Large intestine (tissue), 3 donors: Measurements from ENCODE around the gene RPS6KL1. TPM values are rescaled to one million over a fixed set of nuclear protein-coding genes. Genes with fewer than 3 reads are reported as not detected.

Experiments used
- DNase-seq, 2 donors: peaks; one replicate each; pipeline versions ENCODE4 v3.0.0 to v3.0.0-alpha.2; 2013
- H3K27ac ChIP-seq: one replicate; pipeline ENCODE4 v1.5.1; 2013; ENCODE audit warnings: low read length
- H3K27me3 ChIP-seq: 2 replicates; pipeline ENCODE4 v1.6.1; 2013; ENCODE audit warnings: low read length; ENCODE audit not compliant: control insufficient read depth, insufficient read depth
- H3K36me3 ChIP-seq: 2 replicates; pipeline ENCODE4 v1.6.1; 2013; ENCODE audit warnings: low read length; ENCODE audit not compliant: control insufficient read depth, insufficient read depth
- H3K4me1 ChIP-seq: one replicate; pipeline ENCODE4 v1.6.1; 2013; ENCODE audit warnings: low read length; ENCODE audit not compliant: control insufficient read depth, insufficient read depth
- H3K4me3 ChIP-seq: one replicate; pipeline ENCODE4 v1.5.1; 2013; ENCODE audit warnings: low read length
- H3K9me3 ChIP-seq: one replicate; pipeline ENCODE4 v1.6.1; 2013; ENCODE audit warnings: mild to moderate bottlenecking, low read depth, low read length, moderate library complexity; ENCODE audit not compliant: control insufficient read depth
- WGBS: methylation state at CpG from one replicate; pipeline ENCODE4 v1.1.5; 2013; ENCODE audit warnings: low lambda C conversion rate; ENCODE audit not compliant: insufficient coverage; 5-methylcytosine and 5-hydroxymethylcytosine counted together
- polyA plus RNA-seq: library from polyadenylated mRNA; unstranded; fragments of 120-200 nt; gene quantifications from one replicate; pipeline ENCODE4 v1.2.1, GENCODE V29; 2013

The RPS6KL1 gene
- polyA plus RNA-seq, 1 donor, result 5.4 TPM

GRCh38 chr14:74912801-74913200 is 10.3 kb downstream of the RPS6KL1 start:
- Histone ChIP-seq H3K4me1 (peaks cover 6% of the 10 kb centered on the region), H3K9me3 (no peaks in the 10 kb centered on the region), H3K36me3 (no peaks in the 10 kb centered on the region), H3K27me3 (no peaks in the 10 kb centered on the region), H3K4me3 (no peak overlapping the region), H3K27ac (no peak overlapping the region)
- no peak for DNase-seq
- WGBS, result no CpG with 5 or more reads among the region's 10 CpGs

GRCh38 chr14:74912111-74912510 is 10.9 kb downstream of the RPS6KL1 start:
- H3K36me3 ChIP-seq, result no peaks in the 10 kb centered on the region
- no peak overlapping the region for H3K27ac ChIP-seq
- H3K4me1 ChIP-seq, result peaks cover 6% of the 10 kb centered on the region
- H3K27me3 ChIP-seq, result no peaks in the 10 kb centered on the region
- no peaks in the 10 kb centered on the region for H3K9me3 ChIP-seq
- H3K4me3 ChIP-seq, result no peak overlapping the region
- DNase-seq, result no peak
- no CpG with 5 or more reads among the region's 6 CpGs for WGBS

- DNase-seq, result no peak
- no peak overlapping the region for H3K4me3 ChIP-seq
- no CpG with 5 or more reads among the region's 5 CpGs for WGBS
- H3K36me3 ChIP-seq, result no peaks in the 10 kb centered on the region
- H3K27me3 ChIP-seq, result no peaks in the 10 kb centered on the region
- H3K27ac ChIP-seq, result no peak overlapping the region
- peaks cover 6% of the 10 kb centered on the region for H3K4me1 ChIP-seq
- no peaks in the 10 kb centered on the region for H3K9me3 ChIP-seq
Observed at GRCh38 chr14:74911704-74912103, 11.4 kb downstream of the RPS6KL1 start.

- H3K4me3 ChIP-seq, result no peak overlapping the region
- no CpG with 5 or more reads among the region's 6 CpGs for WGBS
- H3K27ac ChIP-seq, result no peak overlapping the region
- no peaks in the 10 kb centered on the region for H3K9me3 ChIP-seq
- no peaks in the 10 kb centered on the region for H3K27me3 ChIP-seq
- H3K4me1 ChIP-seq, result peaks cover 6% of the 10 kb centered on the region
- no peaks in the 10 kb centered on the region for H3K36me3 ChIP-seq
- DNase-seq, result no peak
Observed at GRCh38 chr14:74911221-74911620, 11.8 kb downstream of the RPS6KL1 start.

GRCh38 chr14:74910556-74910955 is 12.5 kb downstream of the RPS6KL1 start:
- WGBS, result no CpG with 5 or more reads among the region's 10 CpGs

GRCh38 chr14:74909911-74910310 is 13.1 kb downstream of the RPS6KL1 start:
- H3K36me3 ChIP-seq, result peaks cover 10% of the 10 kb centered on the region
- no CpG with 5 or more reads among the region's 10 CpGs for WGBS
- no peaks in the 10 kb centered on the region for H3K9me3 ChIP-seq
- H3K27me3 ChIP-seq, result no peaks in the 10 kb centered on the region
- peaks cover 4% of the 10 kb centered on the region for H3K4me1 ChIP-seq
- H3K27ac ChIP-seq, result no peak overlapping the region
- no peak overlapping the region for H3K4me3 ChIP-seq
- DNase-seq, result no peak

More at GRCh38 chr14:74910556-74910955, 12.5 kb downstream of the RPS6KL1 start:
- Histone ChIP-seq H3K36me3 (peaks cover 5% of the 10 kb centered on the region), H3K4me3 (no peak overlapping the region), H3K4me1 (peaks cover 4% of the 10 kb centered on the region), H3K27ac (no peak overlapping the region), H3K27me3 (no peaks in the 10 kb centered on the region), H3K9me3 (no peaks in the 10 kb centered on the region)
- DNase-seq, result no peak

- no peaks in the 10 kb centered on the region for H3K9me3 ChIP-seq
- H3K27ac ChIP-seq, result no peak overlapping the region
- peaks cover 4% of the 10 kb centered on the region for H3K4me1 ChIP-seq
- WGBS, result no CpG with 5 or more reads among the region's 14 CpGs
- H3K36me3 ChIP-seq, result peaks cover 13% of the 10 kb centered on the region
- no peak overlapping the region for H3K4me3 ChIP-seq
- no peak for DNase-seq
- no peaks in the 10 kb centered on the region for H3K27me3 ChIP-seq
Observed at GRCh38 chr14:74909501-74909900, 13.6 kb downstream of the RPS6KL1 start.

GRCh38 chr14:74908861-74909341 is 14.2 kb downstream of the RPS6KL1 start:
- Histone ChIP-seq H3K9me3 (no peaks in the 10 kb centered on the region), H3K36me3 (peaks cover 18% of the 10 kb centered on the region), H3K4me1 (peaks cover 4% of the 10 kb centered on the region), H3K27ac (no peak overlapping the region), H3K27me3 (no peaks in the 10 kb centered on the region), H3K4me3 (no peak overlapping the region)
- WGBS, result no CpG with 5 or more reads among the region's 9 CpGs
- DNase-seq, result no peak

GRCh38 chr14:74907744-74908143 is 15.3 kb downstream of the RPS6KL1 start:
- no peak overlapping the region for H3K27ac ChIP-seq
- peaks cover 27% of the 10 kb centered on the region for H3K36me3 ChIP-seq
- WGBS, result no CpG with 5 or more reads among the region's 6 CpGs

GRCh38 chr14:74906925-74907521 is 16.0 kb downstream of the RPS6KL1 start:
- DNase-seq, result no peak
- H3K4me1 ChIP-seq, result peaks cover 2% of the 10 kb centered on the region
- WGBS, result no CpG with 5 or more reads among the region's 12 CpGs
- H3K27ac ChIP-seq, result no peak overlapping the region
- H3K27me3 ChIP-seq, result no peaks in the 10 kb centered on the region
- H3K4me3 ChIP-seq, result no peak overlapping the region
- no peaks in the 10 kb centered on the region for H3K9me3 ChIP-seq
- peaks cover 35% of the 10 kb centered on the region for H3K36me3 ChIP-seq

More at GRCh38 chr14:74907744-74908143, 15.3 kb downstream of the RPS6KL1 start:
- Histone ChIP-seq H3K4me3 (no peak overlapping the region), H3K9me3 (no peaks in the 10 kb centered on the region), H3K27me3 (no peaks in the 10 kb centered on the region), H3K4me1 (peaks cover 4% of the 10 kb centered on the region)
- no peak for DNase-seq

GRCh38 chr14:74905595-74906142 is 17.4 kb downstream of the RPS6KL1 start:
- DNase-seq, result peak in 1 of 2 donors; percentile 42
- H3K36me3 ChIP-seq, result peaks cover 48% of the 10 kb centered on the region
- no peaks in the 10 kb centered on the region for H3K27me3 ChIP-seq
- no CpG with 5 or more reads among the region's 14 CpGs for WGBS
- H3K9me3 ChIP-seq, result no peaks in the 10 kb centered on the region
- H3K27ac ChIP-seq, result no peak overlapping the region
- H3K4me3 ChIP-seq, result no peak overlapping the region
- H3K4me1 ChIP-seq, result no peaks in the 10 kb centered on the region
